SHP77 treated with DMSO at 0.1 percent for 48 hours (cell line): ENCODE data around the gene OTUB2.

Experiments used
- DNase-seq: peaks from one replicate; lab custom pipeline; 2025; lab: John Stamatoyannopoulos, UW

The OTUB2 gene

DNA sequence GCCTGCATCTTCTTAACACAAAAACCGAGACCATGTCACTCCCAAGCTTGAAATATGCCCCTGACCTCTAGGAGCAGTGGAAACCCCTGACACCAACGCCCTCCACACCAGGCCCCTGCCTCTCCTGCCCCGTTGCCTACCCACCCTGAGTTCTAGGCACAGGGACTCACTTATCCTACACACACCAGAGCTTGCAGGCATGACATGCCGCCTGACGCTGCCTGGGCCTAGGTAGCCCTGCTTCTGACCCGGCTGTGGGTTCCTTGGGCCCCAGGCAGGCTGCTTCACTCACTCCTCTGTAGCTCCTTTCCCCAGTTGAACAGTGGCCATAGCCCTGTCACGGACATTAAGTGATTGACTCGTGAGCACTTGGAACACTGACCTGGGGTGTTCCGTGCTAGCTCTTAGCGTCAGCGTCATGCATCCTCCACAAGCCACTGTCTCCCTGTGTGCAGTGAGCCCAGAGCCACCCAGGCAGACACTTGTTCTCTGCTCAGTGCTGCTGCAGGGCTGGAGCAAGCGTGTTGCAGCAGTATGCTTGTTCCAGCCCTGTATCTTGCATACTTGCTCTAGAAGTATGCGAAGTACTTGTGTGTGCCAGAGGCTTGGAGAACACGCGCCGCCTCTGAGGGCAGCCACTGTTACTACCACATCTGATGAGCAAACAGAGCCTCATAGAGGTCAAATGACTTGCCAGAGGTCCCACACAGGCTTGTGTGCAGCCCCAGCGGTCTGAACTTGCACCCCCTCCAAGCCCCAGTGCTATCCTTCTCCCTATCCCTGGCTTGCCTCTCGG lies 15.6 kb downstream of the OTUB2 start:
- DNase-seq = no peak

DNA sequence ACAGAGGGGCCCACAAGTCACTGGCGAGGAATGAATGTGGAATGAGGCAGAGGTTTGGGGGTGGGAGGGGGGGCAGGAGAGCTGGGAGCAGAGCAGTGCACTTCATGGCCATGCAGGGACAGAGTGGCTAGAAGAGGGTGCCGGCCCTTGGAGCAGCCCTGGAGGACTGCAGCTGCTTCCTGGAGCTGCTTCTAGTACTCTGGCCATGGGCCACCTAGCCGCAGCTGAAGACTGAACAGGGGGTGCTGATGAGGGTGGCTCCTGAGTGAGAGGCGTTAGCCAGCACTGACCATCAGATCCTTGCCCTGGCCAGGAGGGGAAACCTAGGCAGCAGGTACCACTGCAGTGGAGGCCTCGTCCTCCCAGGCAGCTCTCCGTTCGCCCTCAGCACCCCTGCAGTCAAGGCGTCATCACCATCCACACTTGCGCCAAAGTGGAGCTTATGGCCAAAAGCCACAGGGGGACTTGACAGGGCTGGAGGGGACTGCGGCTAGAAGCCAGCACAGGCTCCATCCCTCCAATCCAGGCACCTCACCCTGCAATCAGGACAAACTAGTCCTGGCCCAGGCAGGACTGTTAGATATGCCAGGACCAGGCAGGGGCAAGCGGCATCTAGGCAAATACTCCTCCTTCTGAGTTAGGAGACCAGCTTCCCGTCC lies 16.4 kb downstream of the OTUB2 start:
- no peak for DNase-seq

DNA sequence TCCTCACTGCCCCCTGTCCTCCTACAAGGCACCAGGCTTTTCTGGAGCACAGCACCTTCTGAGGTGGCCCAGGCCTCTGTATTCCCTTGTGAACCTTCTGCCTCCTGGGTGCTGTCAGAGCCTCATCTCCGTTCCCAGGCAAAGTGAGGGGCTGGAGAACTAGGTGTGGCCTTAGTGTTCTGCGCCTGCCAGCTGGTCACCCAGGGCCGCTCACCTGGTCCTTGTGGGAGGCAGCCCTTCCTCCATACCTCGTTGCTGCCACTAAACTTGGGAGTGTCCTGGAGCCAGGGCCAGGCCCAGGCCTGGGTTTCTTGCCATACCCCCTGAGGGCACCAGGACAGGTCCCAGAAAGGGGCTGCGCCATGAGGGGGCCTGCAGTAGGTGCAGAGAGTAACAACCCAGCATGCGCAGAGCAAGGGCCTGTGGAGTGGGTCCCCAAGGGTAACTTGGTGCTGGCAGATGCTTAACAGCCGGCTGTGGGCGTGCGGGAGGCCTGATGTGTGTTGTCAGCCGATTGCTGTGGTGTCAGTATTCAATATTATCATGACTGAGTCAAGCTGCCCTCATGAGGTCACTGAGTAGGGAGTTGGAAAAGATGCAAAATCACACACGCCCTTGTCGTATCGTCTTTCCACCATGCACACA lies 17.1 kb downstream of the OTUB2 start:
- no peak for DNase-seq

DNA sequence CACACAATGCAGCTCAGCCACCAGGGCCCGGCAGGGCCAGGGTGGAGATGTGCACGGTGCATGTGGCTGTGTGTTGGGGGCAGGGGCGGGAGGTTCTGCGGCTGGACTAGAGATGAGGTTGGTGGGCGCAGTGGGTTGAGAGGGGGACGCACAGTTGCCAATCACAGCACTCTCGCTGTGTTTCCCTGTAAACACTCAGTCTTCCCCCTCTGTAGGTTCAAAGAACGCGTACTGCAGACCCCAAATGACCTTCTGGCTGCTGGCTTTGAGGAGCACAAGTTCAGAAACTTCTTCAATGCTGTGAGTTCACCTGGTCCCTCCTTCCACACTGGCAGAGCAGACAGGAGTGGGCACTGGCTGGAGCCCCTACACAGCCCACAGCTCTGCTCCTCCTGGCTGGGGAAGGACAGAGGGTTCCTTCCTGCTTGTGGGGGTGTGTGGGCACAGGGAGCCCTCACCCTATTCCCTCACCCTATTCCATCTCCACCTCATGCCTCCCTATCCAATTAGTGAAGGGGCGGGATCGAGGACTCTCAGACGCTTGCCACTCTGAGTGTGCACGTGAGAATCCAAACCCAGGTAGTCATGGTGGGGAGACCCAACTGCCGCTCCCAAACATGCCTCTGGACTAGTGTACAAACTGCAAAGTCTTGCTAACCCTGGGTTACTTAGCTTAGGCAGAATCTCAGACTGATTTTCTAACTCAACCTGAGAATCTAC lies 17.8 kb downstream of the OTUB2 start:
- DNase-seq = no peak

DNA sequence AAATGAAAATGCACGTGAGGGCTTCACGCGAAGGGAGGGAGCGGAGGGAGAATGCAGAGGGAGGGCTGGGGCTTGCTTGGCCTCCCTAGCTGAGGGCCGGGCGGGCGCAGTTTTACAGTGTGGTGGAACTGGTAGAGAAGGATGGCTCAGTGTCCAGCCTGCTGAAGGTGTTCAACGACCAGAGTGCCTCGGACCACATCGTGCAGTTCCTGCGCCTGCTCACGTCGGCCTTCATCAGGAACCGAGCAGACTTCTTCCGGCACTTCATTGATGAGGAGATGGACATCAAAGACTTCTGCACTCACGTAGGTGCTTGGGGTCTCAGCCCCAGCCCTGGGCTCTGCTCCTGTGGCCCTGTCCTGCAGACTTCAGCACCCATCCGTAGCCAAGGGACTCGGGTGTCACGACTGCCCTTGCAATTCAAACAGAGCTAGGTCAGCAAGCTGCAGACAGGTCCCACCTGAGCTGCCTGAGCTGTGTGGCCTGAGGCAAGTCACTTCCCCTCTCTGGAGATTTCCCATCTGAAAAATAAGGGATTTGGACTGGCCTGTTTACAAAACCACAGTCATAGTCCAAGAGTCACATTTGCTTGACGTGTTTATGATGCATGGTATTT lies 18.4 kb downstream of the OTUB2 start:
- no peak for DNase-seq

DNA sequence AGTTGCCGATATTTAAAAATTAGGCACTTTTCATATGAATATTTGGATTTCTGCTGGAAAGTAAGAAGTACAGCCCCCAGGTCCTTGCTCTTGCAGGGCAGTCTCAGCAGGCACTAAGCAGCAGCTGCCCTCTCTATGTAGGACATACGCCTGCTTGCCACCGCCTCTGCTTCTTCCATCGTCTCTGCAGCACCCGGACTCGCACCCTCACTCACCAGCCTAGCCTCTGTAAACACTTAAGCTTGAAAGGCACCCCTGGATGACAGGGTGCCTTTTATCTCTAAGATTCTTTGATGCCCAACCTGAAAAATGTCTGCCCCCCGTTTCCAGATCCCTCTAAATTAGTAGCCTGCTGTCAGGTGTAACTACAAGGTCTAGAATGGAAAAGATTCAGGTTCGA lies 19.0 kb downstream of the OTUB2 start:
- DNase-seq = no peak

DNA sequence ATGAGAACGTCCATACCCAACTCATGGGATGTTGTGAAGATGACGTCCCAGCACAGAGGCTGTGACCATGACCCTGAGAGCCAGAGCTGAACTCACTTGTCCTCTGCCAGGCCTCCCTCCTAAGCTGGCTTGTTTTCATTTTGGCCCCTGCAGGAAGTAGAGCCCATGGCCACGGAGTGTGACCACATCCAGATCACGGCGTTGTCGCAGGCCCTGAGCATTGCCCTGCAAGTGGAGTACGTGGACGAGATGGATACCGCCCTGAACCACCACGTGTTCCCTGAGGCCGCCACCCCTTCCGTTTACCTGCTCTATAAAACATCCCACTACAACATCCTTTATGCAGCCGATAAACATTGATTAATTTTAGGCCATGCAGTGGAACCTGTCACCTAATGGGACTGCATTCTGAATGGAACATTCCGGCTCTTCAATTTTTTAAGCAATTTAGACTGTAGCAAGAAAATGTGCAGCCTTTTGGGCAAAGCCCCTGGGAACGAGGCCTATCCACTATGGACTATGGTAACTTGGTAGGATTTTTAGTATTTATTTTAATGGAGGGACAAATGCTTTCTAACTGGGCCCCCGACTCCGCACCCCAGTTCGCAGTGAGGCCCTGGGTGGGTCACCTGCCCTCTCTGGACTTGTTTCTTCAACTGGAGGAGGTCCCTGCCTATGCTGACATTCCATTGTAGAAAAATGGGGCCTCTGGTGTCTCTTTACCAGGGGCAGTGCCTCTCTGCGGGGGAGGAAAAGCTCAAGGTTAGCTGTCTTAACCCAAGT lies 19.6 kb downstream of the OTUB2 start:
- no peak for DNase-seq

DNA sequence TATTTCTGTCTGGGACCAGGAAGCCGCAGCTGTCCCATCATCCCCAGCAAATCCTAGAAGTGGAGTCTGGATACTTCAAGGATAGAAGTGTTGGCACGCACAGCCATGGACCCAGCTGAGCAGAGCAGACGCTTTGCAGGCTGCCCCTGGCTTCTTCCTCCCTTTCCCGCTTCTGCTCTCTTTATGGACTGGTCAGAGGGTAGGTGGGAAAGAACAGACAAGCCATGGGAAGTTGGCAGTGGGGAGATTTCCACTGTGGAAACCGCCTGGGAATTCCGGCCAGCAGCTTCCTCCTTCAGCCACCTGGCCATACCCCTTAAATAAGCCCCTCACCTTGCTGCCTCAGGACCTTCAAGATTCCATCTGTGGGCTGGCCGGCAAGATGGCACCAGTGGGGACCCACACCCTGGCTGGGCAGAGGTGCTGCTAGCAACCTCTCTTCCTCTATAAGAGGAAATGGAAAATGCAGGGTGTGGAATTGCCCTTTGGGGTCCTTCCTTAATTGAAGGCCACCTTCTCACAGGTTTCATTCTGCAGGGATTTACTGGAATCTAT lies 20.6 kb downstream of the OTUB2 start:
- DNase-seq = no peak

DNA sequence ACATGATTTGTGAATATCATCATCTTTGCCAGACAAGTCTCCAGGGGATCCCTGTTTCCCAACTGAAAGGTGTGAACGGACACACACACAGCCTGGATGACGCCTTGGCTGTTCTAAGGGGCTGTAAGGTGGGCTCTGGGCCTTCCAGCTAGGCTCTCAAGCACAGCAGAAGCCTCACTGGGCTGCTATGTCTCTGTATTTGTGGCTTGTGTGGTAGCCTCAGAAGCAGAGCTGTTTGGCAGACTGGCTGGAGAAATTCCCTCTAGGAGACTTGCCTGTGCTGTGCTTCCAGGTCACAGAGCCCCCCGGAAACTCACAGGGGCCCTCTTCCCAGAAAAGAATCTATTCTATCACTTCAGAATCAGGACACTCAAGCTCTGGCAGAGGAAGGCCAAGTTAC lies 21.4 kb downstream of the OTUB2 start:
- no peak for DNase-seq

DNA sequence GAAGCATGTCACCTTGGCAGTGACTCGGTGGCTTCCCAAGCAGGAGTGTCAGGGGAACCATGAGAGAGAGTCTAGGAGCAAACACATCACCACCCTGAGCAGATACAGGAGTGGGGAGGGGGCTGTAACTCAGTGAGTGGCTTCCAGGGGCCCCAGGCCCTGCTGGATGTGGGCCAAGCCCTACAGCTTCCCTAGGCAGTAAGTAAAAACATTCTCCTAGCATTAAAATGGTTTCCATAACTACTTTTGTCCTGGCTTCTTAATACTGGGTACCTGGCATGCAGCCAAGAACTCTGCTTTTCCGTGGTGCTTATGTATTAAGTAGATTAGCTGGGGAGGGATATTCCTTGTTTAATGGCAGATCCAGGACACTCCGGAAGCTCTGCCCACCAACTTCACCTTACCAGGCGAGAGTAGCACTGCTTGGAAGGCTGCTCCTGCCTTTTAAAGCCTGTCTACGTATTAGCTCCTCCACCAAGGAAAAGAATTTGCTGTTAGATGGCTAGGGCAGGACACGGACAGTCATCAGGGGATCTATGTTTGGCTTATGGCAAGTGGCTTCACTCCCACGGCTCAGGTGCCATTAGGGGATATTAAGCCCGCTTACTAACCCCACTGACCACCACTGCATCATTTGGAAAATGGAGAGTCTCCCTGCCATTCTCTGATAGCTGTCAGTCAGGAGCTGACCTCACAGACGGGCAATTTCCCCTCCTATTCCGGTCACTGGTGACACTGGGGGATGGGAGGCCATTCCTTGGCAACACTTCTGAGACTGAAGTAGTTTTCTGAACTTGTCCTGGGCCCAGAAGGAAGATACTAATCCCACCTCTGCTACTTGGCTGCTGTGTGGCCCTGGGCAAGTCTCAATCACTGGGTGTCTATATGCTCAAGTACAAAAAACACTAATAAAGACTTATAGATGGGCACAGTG lies 22.8 kb downstream of the OTUB2 start:
- no peak for DNase-seq

DNA sequence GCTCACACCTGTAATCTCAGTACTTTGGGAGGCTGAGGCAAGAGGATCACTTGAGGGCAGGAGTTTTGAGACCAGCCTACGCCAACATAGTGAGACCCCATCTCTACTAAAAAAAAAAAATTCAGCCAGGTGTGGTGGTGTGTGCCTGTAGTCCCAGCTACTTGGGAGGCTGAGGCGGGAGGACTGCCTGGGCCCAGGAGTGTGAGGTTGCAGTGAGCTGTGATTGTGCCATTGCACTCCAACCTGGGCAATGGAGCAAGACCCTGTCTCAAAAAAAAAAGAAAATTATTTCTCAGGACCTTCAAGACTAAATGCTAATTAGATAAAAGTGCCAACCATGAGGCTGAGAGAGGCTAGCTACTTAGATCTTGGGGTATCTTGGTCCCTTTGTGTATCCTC lies 23.5 kb downstream of the OTUB2 start:
- no peak for DNase-seq

DNA sequence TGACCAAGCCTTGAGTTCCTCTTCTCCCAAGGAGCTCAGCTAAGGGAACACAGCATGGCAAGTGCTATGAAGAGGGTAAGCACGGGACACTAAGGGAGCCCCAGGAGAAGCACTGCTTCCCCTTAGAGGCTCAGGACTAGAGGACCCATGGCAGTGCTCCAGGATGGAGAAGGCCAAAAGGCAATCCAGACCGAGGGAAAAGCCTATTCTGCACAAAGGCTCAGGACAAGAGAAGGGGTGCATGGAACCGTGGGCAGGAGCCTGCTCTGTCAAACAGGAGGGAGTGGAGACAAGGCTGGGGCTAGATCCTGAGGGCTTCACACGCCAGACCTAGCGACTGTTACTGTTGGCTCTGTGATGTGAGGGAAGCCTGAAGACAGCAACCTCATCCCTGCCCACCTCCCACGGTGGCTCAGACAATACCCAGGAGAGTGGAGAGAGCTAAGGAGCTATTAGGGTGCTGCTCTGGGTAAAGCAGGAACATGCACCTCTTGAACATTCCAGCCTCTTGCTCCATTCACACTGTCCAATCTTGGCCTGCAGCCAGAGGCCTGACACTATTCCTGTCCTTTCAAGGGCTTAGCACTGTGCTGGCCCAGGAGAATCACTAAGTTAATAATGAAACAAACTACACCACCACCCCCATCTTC lies 24.2 kb downstream of the OTUB2 start:
- no peak for DNase-seq

DNA sequence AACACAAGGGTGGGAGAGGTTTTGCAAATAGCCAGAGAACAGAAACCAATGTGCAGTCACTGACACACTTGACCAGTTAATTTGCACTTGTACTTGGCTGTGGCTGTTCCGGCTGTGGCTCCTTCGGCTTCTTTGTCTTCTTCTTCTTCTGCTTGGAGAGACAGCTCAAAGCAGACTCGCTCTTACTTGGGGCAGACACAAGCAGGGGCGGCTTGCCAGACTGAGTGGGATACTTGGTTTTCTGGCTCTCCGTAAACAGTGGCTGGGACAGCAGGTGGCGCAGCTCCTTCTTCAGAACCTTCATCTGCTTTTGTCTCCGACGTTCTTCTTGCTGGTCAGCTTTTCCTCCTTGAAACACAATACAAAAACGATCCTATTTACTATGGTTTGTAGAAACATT lies 25.0 kb downstream of the OTUB2 start:
- DNase-seq = no peak

DNA sequence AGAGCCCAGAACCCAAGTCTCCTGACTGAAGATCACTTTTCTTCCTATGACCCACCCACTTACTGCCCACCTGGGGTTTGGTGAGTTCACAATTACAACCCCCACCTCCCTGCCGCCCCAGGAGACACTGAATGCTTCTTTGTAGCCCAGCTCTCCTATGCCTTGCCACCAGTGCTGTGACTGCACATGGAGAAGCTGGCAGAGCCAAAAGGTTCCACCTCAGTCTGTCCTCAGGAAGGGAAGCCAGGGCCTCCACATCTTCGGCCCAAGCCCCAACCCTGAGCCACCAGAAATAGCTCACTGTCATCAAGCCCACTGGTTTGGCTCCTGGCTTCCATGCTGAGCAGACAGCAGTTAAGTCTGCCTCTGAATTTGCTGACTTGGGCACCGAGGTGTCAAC lies 25.6 kb downstream of the OTUB2 start:
- DNase-seq = no peak

DNA sequence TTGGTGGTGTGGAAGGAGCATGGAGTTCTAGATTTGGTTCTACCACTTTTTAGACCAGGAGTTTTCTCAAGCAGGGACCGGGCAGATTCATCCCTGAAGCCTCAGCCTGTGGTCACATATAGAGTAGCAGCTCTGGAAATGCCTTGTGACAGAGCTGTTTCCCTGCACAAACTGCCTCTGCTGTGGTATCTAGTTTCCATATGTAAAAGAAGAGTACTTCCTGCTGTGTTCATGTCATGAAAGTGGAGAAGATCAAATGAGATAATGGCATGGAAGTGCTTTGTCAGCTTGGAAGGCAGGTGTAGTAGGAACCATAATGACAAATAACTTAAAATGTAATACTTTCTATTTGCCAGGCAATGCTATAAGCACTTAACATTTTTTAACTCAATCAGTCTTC lies 26.1 kb downstream of the OTUB2 start:
- no peak for DNase-seq

DNA sequence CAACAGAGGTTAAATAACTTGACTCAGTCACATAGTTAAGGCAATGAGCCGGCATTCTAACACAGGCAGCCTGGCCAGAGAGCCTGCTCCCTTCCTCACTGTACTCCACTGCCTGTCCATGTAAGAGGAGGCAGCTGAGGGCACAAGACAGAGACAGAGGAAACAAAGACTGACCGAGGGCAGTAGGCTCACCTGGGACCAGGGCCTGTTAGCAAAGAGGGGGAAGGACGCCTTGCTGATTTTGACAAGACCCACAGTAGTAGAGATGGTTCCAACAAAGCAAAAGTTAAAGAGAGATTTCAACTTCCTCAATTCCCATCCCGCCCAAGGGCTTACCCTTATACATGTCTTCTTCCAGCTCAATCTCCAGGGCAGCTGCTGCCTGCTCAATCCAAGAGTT lies 26.5 kb downstream of the OTUB2 start:
- DNase-seq = no peak

DNA sequence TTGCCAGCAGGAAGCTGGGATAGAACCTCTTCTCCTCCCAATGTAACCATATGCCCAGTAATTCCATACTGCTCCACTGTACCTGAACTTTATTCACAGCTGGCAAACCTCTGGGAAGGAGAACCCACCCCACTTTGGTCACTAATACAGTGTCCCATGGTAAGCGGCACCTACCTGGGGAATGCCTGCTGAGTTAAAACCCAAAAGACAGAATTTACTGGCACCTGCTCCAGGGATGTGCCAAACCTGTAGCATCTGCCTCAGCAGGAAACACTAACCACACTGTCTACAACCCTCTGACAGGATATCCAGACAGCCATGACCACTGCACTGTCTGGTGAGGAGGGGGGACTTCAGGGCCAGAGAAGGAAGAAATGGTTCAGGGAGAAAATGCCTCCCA lies 28.3 kb downstream of the OTUB2 start:
- DNase-seq = no peak

DNA sequence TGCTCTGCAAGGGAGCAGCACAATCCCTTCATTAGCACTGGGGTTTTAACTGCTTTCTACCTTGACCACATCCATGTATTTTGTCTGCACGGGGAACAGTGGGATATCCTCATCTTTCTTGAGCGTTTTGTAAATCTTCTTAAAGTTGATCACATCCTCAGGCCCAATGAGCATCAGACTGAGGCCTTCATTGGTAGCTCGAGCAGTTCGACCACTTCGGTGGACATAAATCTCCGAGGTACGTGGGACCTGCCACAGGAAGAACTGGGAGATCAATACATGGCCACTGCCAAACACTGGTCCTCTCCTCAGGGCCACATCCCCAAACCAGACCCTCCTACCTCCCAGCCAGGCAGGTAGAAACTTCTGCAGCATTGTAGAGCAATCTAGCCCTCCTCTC lies 28.8 kb downstream of the OTUB2 start:
- no peak for DNase-seq

DNA sequence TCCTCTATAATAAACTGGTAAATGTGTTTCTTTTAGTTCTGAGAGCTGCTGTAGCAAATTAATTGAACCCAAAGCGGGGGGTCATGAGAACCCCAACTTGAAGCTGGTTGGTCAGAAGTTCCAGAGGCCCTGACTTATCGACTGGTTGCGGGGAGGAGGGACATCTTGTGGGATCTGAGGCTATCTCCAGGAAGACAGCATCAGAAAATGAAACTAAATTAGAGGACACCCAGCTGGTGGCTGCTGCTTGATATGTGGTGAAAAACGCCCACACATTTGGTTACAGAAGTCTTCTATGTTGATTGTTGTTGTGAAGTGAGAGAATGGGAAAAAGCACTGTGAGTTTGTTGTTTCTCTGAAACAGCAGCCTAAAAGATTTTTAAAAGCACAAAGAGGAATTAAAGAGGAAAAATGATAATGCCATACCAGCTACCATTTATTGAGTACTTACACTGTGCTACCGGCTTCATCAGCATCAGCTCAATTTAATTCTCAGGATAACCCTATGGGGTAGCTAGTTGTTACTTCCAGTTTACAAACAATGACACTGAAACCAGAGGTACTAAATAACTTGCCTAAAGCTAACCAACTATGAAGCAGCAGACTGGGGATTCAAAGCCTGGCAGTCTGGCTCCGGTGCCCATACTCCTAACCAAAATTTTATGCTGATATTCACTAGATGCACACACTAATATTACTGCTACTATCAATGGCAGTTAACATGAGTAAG lies 30.6 kb downstream of the OTUB2 start:
- no peak for DNase-seq
